Upper lobe of left lung (tissue), 6 donors: ENCODE data around the gene SNN. TPM values are rescaled to one million over a fixed set of nuclear protein-coding genes. Genes with fewer than 3 reads are reported as not detected.

Experiments
- ATAC-seq, 2 donors: fragments of 200-7000 bp; cut with Tn5 transposase; one replicate each; pipeline ENCODE4 v1.9.1; 2022; ENCODE audit warnings: mild to moderate bottlenecking in 2 of 2, moderate library complexity in 2 of 2; ENCODE audit not compliant: low FRiP score in 2 of 2
- DNase-seq, 2 donors: peaks; one replicate each; pipeline ENCODE4 v3.0.0-alpha.2; 2019 to 2020
- H3K27ac ChIP-seq, 4 donors: fragments of 200-600 bp; sonication (generic); one replicate each; pipeline ENCODE4 v1.5.1; 2016 to 2019
- H3K27me3 ChIP-seq, 4 donors: fragments of 200-600 bp; sonication (generic); one replicate each; pipeline ENCODE4 v1.5.1; 2017 to 2019
- H3K36me3 ChIP-seq, 4 donors: fragments of 200-600 bp; sonication (generic); one replicate each; pipeline ENCODE4 v1.5.1; 2016 to 2019
- H3K4me1 ChIP-seq, 4 donors: fragments of 200-600 bp; sonication (generic); one replicate each; pipeline ENCODE4 v1.5.1; 2018 to 2019
- H3K4me3 ChIP-seq, 4 donors: fragments of 200-600 bp; sonication (generic); one replicate each; pipeline ENCODE4 v1.5.1; 2017 to 2019; ENCODE audit warnings: mild to moderate bottlenecking in 2 of 4, moderate library complexity in 1 of 4
- H3K9me3 ChIP-seq, 4 donors: fragments of 200-600 bp; sonication (generic); one replicate each; pipeline ENCODE4 v1.5.1; 2018 to 2019
- EP300 ChIP-seq, 4 donors: sonication (generic); formaldehyde crosslinking; IDR thresholded peaks; one replicate each; pipeline ENCODE4 v1.5.1; 2017; ENCODE audit warnings: antibody characterized with exemption in 4 of 4, control low read depth in 2 of 4
- POLR2A ChIP-seq, 4 donors: fragments of 450-650 bp; IDR thresholded peaks; one replicate each; pipeline ENCODE4 v1.5.1; 2016 to 2017; ENCODE audit warnings: antibody characterized with exemption in 4 of 4, mild to moderate bottlenecking in 2 of 4
- POLR2AphosphoS5 ChIP-seq, 2 donors: sonication (generic); formaldehyde crosslinking; IDR thresholded peaks; one replicate each; pipeline ENCODE4 v1.5.1; 2017; ENCODE audit warnings: antibody characterized with exemption in 2 of 2
- WGBS, 2 donors: methylation state at CpG; one replicate each; pipeline ENCODE4 v1.1.5; 2017 to 2018; 5-methylcytosine and 5-hydroxymethylcytosine counted together
- total RNA-seq, 6 donors: library from RNA; depleted of rRNA in 4 of 6; stranded (reverse); fragments of >200 nt in 4 of 6; gene quantifications; one replicate each; pipeline versions ENCODE4 v1.1.0 to v1.2.1, GENCODE V29; 2016 to 2021
- TF ChIP-seq, protein P1 (sequence below), 6 experiments: fragments of 450-650 bp in 4 of 6; fragments of 200-600 bp in 2 of 6; sonication (generic) in 2 of 6; IDR thresholded peaks; one replicate each; pipeline ENCODE4 v1.5.1; 2016 to 2019; ENCODE audit warnings: antibody characterized with exemption in 6 of 6
- donor health status: DM: no; HTN: no; CAD: no; lungs with moderate emphysema.
- donor health status: DM: no; HTN: yes; CAD: no; lungs with severe emphysema.

The SNN gene
- total RNA-seq, 6 donors from 2014 or later = 14.7 to 29.8 (median 26.1) TPM

DNA sequence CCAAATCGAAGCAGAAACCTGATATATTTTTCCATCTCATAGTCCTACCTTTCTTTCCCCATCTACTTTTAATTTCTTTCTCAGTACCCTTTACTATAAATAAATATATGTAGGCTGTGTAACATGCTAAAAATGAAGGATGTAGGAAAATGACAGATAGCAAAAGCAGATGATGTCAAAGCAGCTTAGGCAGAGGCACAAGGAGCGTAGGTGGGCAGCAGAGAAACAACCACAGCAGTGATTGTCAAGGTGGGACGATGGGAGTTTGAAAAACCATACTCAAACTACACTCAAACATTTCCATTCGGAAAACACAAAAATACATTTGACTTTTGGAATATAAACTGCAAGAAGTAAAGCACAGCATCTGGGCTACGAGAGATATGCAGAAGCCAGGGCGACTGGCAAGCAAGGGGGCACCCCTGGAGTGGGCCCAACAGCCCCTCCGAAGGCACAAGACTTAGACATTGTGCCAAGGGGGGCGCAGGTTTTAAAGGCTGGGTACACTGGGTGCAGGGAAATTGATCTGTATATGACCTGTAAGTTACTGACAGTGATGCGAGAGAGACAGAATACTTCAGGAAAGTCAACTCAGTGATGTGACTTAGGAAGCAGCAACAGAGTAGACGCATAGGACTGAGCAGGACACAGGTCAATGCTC, 31.1 kb downstream of the SNN start:
- DNase-seq = no peak
- Histone ChIP-seq H3K27ac (peak overlapping the region in 1 of 4 donors; percentile 58), H3K27me3 (no peaks in the 10 kb centered on the region), H3K4me3 (no peak overlapping the region), H3K4me1 (peaks cover 6 to 18% (median 12%) of the 10 kb centered on the region in 4 donors), H3K9me3 (no peaks in the 10 kb centered on the region), H3K36me3 (peaks cover 10 to 84% (median 47%) of the 10 kb centered on the region in 4 donors)
- TF ChIP-seq EP300 (IDR thresholded peaks at IDR 0.05) (no peak), POLR2AphosphoS5 (IDR thresholded peaks at IDR 0.05) (no peak), POLR2A (IDR thresholded peaks at IDR 0.05) (no peak)
- TF ChIP-seq, protein P1, sequence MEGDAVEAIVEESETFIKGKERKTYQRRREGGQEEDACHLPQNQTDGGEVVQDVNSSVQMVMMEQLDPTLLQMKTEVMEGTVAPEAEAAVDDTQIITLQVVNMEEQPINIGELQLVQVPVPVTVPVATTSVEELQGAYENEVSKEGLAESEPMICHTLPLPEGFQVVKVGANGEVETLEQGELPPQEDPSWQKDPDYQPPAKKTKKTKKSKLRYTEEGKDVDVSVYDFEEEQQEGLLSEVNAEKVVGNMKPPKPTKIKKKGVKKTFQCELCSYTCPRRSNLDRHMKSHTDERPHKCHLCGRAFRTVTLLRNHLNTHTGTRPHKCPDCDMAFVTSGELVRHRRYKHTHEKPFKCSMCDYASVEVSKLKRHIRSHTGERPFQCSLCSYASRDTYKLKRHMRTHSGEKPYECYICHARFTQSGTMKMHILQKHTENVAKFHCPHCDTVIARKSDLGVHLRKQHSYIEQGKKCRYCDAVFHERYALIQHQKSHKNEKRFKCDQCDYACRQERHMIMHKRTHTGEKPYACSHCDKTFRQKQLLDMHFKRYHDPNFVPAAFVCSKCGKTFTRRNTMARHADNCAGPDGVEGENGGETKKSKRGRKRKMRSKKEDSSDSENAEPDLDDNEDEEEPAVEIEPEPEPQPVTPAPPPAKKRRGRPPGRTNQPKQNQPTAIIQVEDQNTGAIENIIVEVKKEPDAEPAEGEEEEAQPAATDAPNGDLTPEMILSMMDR (IDR thresholded peaks at IDR 0.05) = no peak
- no peak for ATAC-seq
- 90 to 94% methylated on average over 10 of the region's 10 CpGs for WGBS, 2 donors

DNA sequence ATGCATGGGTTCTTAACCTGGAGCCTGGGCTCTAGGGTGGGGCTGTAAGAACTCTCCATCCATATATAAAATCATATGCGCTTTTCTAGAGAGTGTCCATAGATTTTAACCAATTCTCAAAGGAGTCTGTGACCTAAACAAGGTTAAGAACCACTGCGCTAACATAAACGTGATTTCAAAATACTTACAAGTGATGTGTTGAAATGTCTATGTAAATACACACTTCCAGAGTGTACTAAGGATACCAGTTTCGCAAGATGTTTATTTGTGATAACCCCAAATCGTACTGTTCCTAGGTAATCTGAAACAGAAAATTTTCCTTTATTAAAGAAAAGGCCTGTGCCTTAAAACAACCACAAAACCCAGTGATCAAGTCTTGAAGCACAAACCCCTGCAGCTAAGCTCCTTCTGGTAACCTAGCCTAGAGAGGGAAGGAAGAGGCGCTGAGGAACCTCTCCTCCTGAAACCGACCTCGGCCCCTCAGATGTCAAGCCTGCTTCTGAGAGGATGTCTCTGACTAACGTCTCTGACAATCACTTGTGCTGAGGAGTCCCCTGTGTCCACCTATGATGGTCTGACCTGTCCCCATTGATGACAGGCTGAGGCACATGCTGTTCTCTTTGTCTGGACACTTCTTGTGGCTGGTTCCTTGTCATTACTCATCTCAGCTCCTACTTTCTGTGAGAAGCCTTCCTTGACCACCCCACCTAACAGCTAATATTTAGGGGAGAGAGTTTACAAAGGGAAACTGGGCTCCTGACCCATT, 32.2 kb downstream of the SNN start:
- Histone ChIP-seq H3K27me3 (no peaks in the 10 kb centered on the region), H3K9me3 (no peaks in the 10 kb centered on the region), H3K4me3 (no peak overlapping the region), H3K4me1 (peaks cover 8 to 22% (median 12%) of the 10 kb centered on the region in 4 donors), H3K27ac (peak overlapping the region in 3 of 4 donors; percentile 40 to 62 (median 58)), H3K36me3 (peaks cover 10 to 73% (median 41%) of the 10 kb centered on the region in 4 donors)
- no peak for TF ChIP-seq POLR2AphosphoS5 (IDR thresholded peaks at IDR 0.05)
- TF ChIP-seq POLR2A (IDR thresholded peaks at IDR 0.05) = no peak
- TF ChIP-seq EP300 (IDR thresholded peaks at IDR 0.05) = peak in 1 of 4 donors; percentile 63
- WGBS, 2 donors = 46 to 65% methylated on average over 9 of the region's 9 CpGs
- ATAC-seq = peak in 1 of 2 donors; percentile 23
- no peak for DNase-seq

DNA sequence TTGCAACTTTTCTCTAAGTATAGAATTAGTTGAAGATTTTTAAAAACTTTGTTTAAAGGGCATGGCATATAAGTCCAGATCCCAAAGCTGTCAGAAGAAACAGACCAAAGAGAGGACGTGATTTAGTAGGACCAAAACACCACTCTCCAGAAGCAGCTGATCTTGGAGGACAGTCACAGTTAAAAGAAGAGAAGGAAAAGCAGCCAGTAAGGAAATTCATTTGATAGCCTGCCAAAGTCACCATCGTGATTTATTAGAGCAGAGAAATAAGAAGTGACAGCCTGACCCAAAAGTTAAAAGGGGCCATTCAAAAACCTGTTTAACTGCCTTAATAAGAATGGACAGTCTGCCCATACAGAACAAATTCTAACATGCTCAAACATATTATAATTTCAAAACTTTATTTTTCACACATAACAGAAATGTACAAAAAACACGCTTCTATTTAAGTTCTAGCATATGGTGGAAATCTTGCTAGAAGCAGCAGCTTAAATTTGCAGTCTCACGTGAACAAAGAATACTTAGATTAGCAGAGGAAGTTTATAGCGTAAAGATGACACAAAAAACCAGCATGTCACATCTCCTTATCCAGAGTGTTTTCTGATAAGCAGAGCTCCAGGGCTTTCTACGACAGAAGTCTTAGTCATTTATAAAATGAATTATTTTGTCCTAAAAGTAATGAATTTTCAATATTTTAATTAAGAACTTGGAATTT, 37.2 kb downstream of the SNN start:
- Histone ChIP-seq H3K4me1 (peaks cover 4 to 24% (median 9%) of the 10 kb centered on the region in 4 donors), H3K9me3 (no peaks in the 10 kb centered on the region), H3K4me3 (no peak overlapping the region), H3K27ac (no peak overlapping the region), H3K27me3 (no peaks in the 10 kb centered on the region), H3K36me3 (peaks cover 3 to 48% (median 21%) of the 10 kb centered on the region in 4 donors)
- no peak for ATAC-seq
- no peak for DNase-seq
- TF ChIP-seq POLR2AphosphoS5 (IDR thresholded peaks at IDR 0.05) (no peak), POLR2A (IDR thresholded peaks at IDR 0.05) (no peak), EP300 (IDR thresholded peaks at IDR 0.05) (no peak)
- TF ChIP-seq, protein P1 (IDR thresholded peaks at IDR 0.05) = no peak
- 62 to 63% methylated on average over 6 of the region's 6 CpGs for WGBS, 2 donors

DNA sequence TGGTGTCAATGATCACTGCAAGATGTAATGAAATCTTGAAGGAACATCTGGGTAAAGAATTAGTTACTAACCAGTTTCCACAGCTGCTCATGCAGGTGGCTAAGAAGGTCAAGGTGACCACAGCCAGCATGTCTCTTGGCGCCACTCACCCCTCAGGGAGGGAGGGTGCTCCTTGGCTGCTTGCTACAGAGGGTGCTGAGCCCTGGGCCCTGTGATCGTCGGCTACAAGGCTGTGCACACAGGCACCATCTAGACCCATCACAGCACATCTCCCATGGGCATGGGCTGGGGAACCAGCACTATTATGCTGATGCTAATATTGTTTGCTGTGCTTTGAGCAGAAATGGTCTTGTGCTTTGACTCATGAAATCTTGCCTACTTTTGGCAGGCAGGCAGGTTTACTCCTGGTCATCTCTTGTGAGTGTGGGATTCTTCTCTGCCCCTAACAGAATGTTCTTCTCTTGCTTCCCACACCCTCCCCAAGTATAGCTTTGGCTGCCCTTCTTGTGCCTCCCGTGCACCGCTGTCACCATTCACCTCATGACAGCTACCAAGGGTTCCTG, 38.0 kb downstream of the SNN start:
- Histone ChIP-seq H3K36me3 (peaks cover 3 to 52% (median 25%) of the 10 kb centered on the region in 4 donors), H3K27ac (no peak overlapping the region), H3K9me3 (no peaks in the 10 kb centered on the region), H3K27me3 (no peaks in the 10 kb centered on the region), H3K4me1 (peaks cover 4 to 16% (median 7%) of the 10 kb centered on the region in 4 donors), H3K4me3 (no peak overlapping the region)
- TF ChIP-seq EP300 (IDR thresholded peaks at IDR 0.05) (no peak), POLR2AphosphoS5 (IDR thresholded peaks at IDR 0.05) (no peak), POLR2A (IDR thresholded peaks at IDR 0.05) (no peak)
- TF ChIP-seq, protein P1 (IDR thresholded peaks at IDR 0.05) = no peak
- DNase-seq = no peak
- no peak for ATAC-seq
- 81 to 89% methylated on average over 4 to 5 of the region's 5 CpGs for WGBS, 2 donors
